ENCODE results near the gene GNGT2.
"Not testable (repeated sequence)": the region's sequence is repeated elsewhere in the genome, so short reads cannot be mapped to it uniquely, and the experiment has no call there.

GNGT2 gene

GRCh38 chr17:49203796-49204195 is 6.6 kb downstream of the GNGT2 start:
- no peak for DNase-seq

GRCh38 chr17:49201481-49201927 is 8.9 kb downstream of the GNGT2 start:
- DNase-seq: no peak

- no peak for DNase-seq
Observed at GRCh38 chr17:49200423-49201083, 9.8 kb downstream of the GNGT2 start.

GRCh38 chr17:49198211-49198610 is 12.2 kb downstream of the GNGT2 start:
- DNase-seq: no peak

GRCh38 chr17:49197346-49197998 is 12.9 kb downstream of the GNGT2 start:
- DNase-seq: no peak

GRCh38 chr17:49196520-49196919 is 13.9 kb downstream of the GNGT2 start:
- no peak for DNase-seq

GRCh38 chr17:49195751-49196150 is 14.6 kb downstream of the GNGT2 start:
- DNase-seq: no peak

GRCh38 chr17:49194297-49194607 is 16.1 kb downstream of the GNGT2 start:
- DNase-seq: no peak

GRCh38 chr17:49193513-49194296 is 16.7 kb downstream of the GNGT2 start:
- DNase-seq: peak; percentile 7

GRCh38 chr17:49191917-49192741 is 18.2 kb downstream of the GNGT2 start:
- peak; percentile 86 for DNase-seq

- no peak for DNase-seq
Observed at GRCh38 chr17:49191409-49191916, 18.9 kb downstream of the GNGT2 start.

- no peak for DNase-seq
Observed at GRCh38 chr17:49190932-49191331, 19.4 kb downstream of the GNGT2 start.

- DNase-seq: no peak
Observed at GRCh38 chr17:49187301-49187700, 23.1 kb downstream of the GNGT2 start.

- DNase-seq: not testable (repeated sequence)
Observed at GRCh38 chr17:49185381-49185780, 25.0 kb downstream of the GNGT2 start.

- not testable (repeated sequence) for DNase-seq
Observed at GRCh38 chr17:49184522-49184921, 25.9 kb downstream of the GNGT2 start.

- DNase-seq: no peak
Observed at GRCh38 chr17:49183801-49184200, 26.6 kb downstream of the GNGT2 start.

- no peak for DNase-seq
Observed at GRCh38 chr17:49183341-49183740, 27.0 kb downstream of the GNGT2 start.

GRCh38 chr17:49180998-49181635 is 29.3 kb downstream of the GNGT2 start:
- no peak for DNase-seq

GRCh38 chr17:49180303-49180702 is 30.1 kb downstream of the GNGT2 start:
- no peak for DNase-seq

GRCh38 chr17:49175978-49176377 is 34.4 kb downstream of the GNGT2 start:
- DNase-seq: not testable (repeated sequence)

GRCh38 chr17:49170711-49171110 is 39.7 kb downstream of the GNGT2 start:
- not testable (repeated sequence) for DNase-seq

- no peak for DNase-seq
Observed at GRCh38 chr17:49170216-49170615, 40.2 kb downstream of the GNGT2 start.

Measured in NCI-H1436 treated with DMSO at 0.1 percent for 48 hours (cell line).